Activated CD4-positive, alpha-beta T cell treated with anti-CD3 and anti-CD28 coated beads for 36 hours (primary cell): ENCODE data around the gene SMIM1. TPM values are rescaled to one million over a fixed set of nuclear protein-coding genes. Genes with fewer than 3 reads are reported as not detected.

ENCODE experiments used
- ATAC-seq: fragments of 200-7000 bp; cut with Tn5 transposase; one replicate; pipeline ENCODE4 v1.10.0; 2021; ENCODE audit warnings: mild to moderate bottlenecking, moderate library complexity
- CTCF ChIA-PET: fragments of 350-600 bp; sonication (Branson Sonifier 250); formaldehyde crosslinking; loops from one replicate; lab custom pipeline; 2021; ENCODE audit warnings: antibody characterized with exemption; lab: Charles Lee
- POLR2A ChIA-PET: fragments of 350-600 bp; sonication (Branson Sonifier 250); formaldehyde crosslinking; loops from one replicate; lab custom pipeline; 2021; ENCODE audit warnings: antibody characterized with exemption, inconsistent platforms; lab: Charles Lee
- DNase-seq: peaks from one replicate; pipeline ENCODE4 v3.0.0-alpha.2; 2020
- H3K27ac Mint-ChIP-seq: one replicate; pipeline ENCODE4 v1.8.0; 2021; ENCODE audit warnings: mixed read lengths
- H3K27me3 Mint-ChIP-seq: one replicate; pipeline ENCODE4 v1.8.0; 2021; ENCODE audit warnings: mixed read lengths
- H3K36me3 Mint-ChIP-seq: one replicate; pipeline ENCODE4 v1.8.0; 2021; ENCODE audit warnings: low read depth, mixed read lengths
- H3K4me1 Mint-ChIP-seq: one replicate; pipeline ENCODE4 v1.8.0; 2021; ENCODE audit warnings: mixed read lengths
- H3K4me3 Mint-ChIP-seq: one replicate; pipeline ENCODE4 v1.8.0; 2021; ENCODE audit warnings: mild to moderate bottlenecking, moderate library complexity, mixed read lengths
- H3K9me3 Mint-ChIP-seq: one replicate; pipeline ENCODE4 v1.8.0; 2021; ENCODE audit warnings: low read depth, mixed read lengths
- intact Hi-C, 2 experiments: fragments of 100-400 bp; cut with DNase I in 1 of 2; cut with micrococcal nuclease in 1 of 2; formaldehyde crosslinking; loops; one replicate each; pipeline versions ENCODE4 v1.14.2 to v1.15.1; 2022 to 2024; cut with DNase I, micrococcal nuclease
- total RNA-seq, 2 experiments: library from RNA; stranded (reverse); gene quantifications; one replicate each; pipeline ENCODE4 v1.2.3, GENCODE V29; 2021

The SMIM1 gene
- total RNA-seq, 2 experiments from 2014 or later: 3.0 to 4.2 TPM

DNA sequence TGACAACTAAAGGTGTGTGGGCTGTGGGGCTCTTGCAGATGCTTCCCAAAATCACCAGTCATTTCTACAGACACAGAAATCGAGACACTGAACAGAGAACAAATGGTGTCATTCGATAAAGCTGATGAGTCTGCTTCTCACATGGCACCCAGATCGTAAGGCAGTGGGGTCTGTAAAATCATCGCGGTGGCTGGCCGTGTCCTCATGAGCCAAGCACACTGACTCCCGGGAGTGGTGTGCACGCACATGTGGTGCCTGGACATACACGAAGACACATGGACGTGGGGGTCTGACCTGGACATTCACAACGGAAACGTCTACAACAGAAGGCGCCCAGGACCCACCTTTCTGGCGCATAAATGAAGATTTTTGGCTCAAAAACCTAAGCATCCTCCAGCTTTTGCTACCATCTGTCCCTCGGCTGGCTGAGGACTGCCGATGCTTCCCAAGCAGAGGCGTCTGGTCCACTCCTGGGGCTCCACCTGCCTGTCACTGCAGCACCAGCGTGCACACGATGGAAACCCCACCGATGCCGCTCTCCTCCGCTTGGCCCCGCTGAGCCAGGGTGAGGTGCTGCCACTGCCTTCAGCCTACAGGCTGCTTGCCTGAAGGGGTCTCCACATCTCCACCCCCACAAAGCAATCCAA lies 6.8 kb downstream of the SMIM1 start:
- H3K4me1 Mint-ChIP-seq: peaks cover 3% of the 10 kb centered on the region
- no peak for ATAC-seq
- CTCF ChIA-PET: interaction anchor here (2.3 kb wide), 1 partner anchor 14 kb away, joined by 6 read pairs; no protein-coding TSS in a partner anchor

DNA sequence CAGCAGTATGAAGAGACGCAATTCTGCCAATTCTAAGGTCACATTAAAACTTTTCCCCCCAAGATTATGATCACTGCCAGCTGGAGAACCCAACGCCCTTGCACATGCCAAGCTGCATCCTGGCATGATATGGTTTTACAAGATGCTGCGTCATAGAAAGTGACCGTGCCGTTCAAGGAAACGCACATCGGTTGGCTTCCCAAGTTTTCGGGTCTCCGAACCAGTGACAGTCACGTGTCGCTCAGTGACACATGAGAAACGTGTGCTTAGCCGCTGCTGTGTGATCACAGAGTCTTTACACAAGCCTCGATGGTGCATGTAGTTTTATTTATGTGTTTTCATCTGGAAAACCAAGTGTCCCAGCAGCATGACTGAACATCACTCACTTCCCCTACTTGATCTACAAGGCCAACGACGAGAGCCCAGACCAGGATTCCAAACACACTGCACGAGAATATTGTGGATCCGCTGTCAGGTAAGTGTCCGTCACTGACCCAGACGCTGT lies 7.4 kb downstream of the SMIM1 start:
- POLR2A ChIA-PET: no interaction called here
- no peak for ATAC-seq
- CTCF ChIA-PET: no interaction called here
- H3K4me1 Mint-ChIP-seq: peaks cover 3% of the 10 kb centered on the region
- no peaks in the 10 kb centered on the region for H3K9me3 Mint-ChIP-seq
- H3K4me3 Mint-ChIP-seq: no peak overlapping the region
- no peaks in the 10 kb centered on the region for H3K27me3 Mint-ChIP-seq
- DNase-seq: no peak
- H3K36me3 Mint-ChIP-seq: peaks cover 35% of the 10 kb centered on the region
- H3K27ac Mint-ChIP-seq: peak overlapping the region; percentile 32
- intact Hi-C loops: loop anchor here in 1 of 2 experiments (10.0 kb wide), 1 partner anchor 1135 kb away; no protein-coding TSS in a partner anchor

More for the DNA sequence above, 6.8 kb downstream of the SMIM1 start:
- POLR2A ChIA-PET: no interaction called here
- Mint-ChIP-seq H3K9me3 (no peaks in the 10 kb centered on the region), H3K27ac (no peak overlapping the region), H3K4me3 (no peak overlapping the region), H3K36me3 (peaks cover 32% of the 10 kb centered on the region), H3K27me3 (no peaks in the 10 kb centered on the region)
- intact Hi-C loops: loop anchor here in 1 of 2 experiments (10.0 kb wide), 1 partner anchor 1135 kb away; no protein-coding TSS in a partner anchor
- DNase-seq: no peak

DNA sequence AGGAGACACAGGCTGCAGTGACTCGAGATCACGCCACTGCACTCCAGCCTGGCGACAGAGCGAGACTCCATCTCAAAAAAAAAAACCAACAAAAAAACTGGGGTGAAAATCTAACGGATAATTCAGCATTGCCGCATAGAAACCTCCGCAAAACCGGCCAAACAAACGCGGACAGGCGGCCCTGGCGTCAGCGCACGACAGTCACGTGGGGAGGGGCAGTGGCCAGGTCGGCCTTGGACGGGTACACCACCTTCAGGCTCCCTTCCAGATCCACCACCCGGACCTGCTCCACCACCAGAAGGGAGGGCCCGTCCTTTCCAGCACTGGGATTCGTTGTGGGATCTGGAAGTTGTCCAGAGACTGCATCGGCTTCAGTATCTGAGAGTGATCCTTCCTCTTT lies 8.4 kb downstream of the SMIM1 start:
- intact Hi-C loops: no loop called here
- H3K36me3 Mint-ChIP-seq: peaks cover 41% of the 10 kb centered on the region
- DNase-seq (no peak), ATAC-seq (no peak)
- ChIA-PET CTCF (no interaction called here), POLR2A (no interaction called here)
- no peak overlapping the region for H3K4me3 Mint-ChIP-seq
- H3K27me3 Mint-ChIP-seq: no peaks in the 10 kb centered on the region
- peaks cover under 1% of the 10 kb centered on the region for H3K4me1 Mint-ChIP-seq
- H3K27ac Mint-ChIP-seq: no peak overlapping the region
- no peaks in the 10 kb centered on the region for H3K9me3 Mint-ChIP-seq

DNA sequence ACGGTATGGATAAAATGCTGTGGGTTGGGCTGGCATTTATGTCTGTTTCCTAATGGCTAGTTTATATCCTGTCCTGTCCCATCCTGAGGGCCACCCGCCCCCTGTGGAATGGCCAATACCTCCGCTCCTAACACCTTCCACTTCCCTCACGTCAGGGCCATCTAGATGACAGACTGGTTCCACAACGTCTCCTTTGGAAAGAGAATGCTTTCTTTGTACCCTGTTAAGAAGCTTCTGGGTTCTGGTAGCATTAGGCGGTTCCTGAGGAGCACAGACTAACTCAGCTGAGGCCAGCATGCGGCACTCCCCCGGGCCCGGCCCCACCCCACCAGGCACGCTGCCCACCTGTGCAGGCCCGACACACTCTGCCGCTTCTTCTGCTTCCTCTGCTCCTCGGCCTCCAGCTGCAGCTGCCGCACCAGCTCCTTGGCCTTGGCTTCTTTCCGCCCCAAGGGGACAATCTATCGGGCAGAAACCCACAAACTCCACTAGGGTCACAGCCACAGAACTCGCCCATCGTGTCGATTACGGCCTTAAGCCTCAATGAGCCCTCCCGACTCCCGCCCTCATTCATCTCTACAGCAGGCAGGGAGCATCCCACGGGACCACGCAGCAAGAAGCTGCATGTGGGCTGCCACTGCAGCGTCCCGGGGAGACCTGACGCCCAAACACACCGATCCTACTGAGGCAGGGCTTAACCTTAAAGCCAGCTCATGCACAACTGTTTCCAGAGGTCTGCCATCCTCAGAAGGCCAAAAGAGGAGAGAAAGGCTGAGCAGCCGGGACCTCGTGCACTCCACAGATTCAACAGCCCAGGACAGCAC lies 11.3 kb downstream of the SMIM1 start:
- ChIA-PET CTCF (no interaction called here), POLR2A (no interaction called here)
- peaks cover 47% of the 10 kb centered on the region for H3K36me3 Mint-ChIP-seq
- no peak for DNase-seq
- H3K27me3 Mint-ChIP-seq: no peaks in the 10 kb centered on the region
- no peak overlapping the region for H3K4me3 Mint-ChIP-seq
- no peaks in the 10 kb centered on the region for H3K9me3 Mint-ChIP-seq
- intact Hi-C loops: no loop called here
- peaks cover 7% of the 10 kb centered on the region for H3K4me1 Mint-ChIP-seq
- no peak for ATAC-seq
- H3K27ac Mint-ChIP-seq: no peak overlapping the region

DNA sequence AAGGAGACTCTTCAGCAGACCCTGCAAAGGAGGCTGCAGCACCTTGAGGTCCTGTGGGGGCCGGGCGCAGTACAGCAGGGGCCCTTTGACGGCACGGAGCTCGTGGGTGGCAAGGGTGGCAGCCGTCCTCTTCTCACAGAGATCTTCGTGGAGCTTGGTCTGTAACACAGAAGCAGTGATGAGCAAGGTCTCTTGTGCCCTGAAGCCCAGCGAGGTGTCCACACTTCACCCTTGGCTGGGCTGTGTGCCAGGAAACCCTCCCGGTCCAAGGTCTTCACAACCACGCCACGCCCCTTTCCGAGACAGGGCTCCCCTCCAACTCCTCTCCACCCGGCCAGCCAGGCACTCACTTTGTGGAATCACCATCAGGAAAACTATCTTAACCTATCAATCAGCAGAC lies 12.5 kb downstream of the SMIM1 start:
- ChIA-PET CTCF (interaction anchor here (0.6 to 1.4 kb wide), 3 partner anchors 9 to 314 kb away, joined by 3 to 7 read pairs (median 4); partner anchors contain the start of gene LRRC47), POLR2A (no interaction called here)
- intact Hi-C loops: no loop called here
- Mint-ChIP-seq H3K9me3 (no peaks in the 10 kb centered on the region), H3K4me3 (no peak overlapping the region), H3K27me3 (no peaks in the 10 kb centered on the region), H3K36me3 (peaks cover 43% of the 10 kb centered on the region), H3K27ac (no peak overlapping the region), H3K4me1 (peaks cover 9% of the 10 kb centered on the region)
- ATAC-seq: no peak
- no peak for DNase-seq

DNA sequence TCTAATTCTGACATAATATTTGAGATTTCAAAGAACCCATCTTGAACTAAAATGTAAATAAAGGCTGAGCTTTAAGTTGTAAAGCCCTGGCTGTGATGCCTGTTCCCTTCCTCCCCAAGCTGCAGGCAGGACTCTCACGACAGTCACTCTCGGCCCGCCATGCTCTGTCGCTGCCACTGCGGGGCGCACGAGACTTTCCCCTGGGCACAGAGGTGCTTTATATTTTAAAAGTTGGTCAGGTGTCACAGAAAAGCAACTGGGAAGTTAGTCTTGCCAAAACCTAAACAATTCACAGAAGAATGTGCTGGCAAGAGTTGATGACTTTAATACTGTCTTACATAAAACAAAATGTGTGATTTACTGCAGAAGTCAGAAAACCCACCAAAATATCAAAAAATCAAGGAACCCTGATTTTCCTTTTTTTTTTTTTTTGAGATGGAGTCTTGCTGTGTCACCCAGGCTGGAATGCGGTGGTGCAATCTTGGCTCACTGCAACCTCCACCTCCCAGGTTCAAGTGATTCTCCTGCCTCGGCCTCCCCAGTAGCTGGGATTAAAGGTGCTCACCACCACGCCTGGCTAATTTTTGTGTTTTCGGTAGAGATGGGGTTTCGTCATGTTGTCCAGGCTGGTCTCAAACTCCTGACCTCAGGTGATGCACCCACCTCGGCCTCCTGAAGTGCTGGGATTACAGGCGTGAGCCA lies 13.1 kb downstream of the SMIM1 start:
- H3K27ac Mint-ChIP-seq: no peak overlapping the region
- H3K4me1 Mint-ChIP-seq: peaks cover 9% of the 10 kb centered on the region
- POLR2A ChIA-PET: no interaction called here
- CTCF ChIA-PET: interaction anchor here (1.2 to 1.4 kb wide), 3 partner anchors 8 to 11 kb away, joined by 3 to 7 read pairs (median 3); partner anchors contain the start of gene LRRC47
- intact Hi-C loops: no loop called here
- H3K9me3 Mint-ChIP-seq: no peaks in the 10 kb centered on the region
- H3K27me3 Mint-ChIP-seq: no peaks in the 10 kb centered on the region
- peaks cover 38% of the 10 kb centered on the region for H3K36me3 Mint-ChIP-seq
- ATAC-seq: no peak
- DNase-seq: peak; percentile 47
- H3K4me3 Mint-ChIP-seq: no peak overlapping the region

DNA sequence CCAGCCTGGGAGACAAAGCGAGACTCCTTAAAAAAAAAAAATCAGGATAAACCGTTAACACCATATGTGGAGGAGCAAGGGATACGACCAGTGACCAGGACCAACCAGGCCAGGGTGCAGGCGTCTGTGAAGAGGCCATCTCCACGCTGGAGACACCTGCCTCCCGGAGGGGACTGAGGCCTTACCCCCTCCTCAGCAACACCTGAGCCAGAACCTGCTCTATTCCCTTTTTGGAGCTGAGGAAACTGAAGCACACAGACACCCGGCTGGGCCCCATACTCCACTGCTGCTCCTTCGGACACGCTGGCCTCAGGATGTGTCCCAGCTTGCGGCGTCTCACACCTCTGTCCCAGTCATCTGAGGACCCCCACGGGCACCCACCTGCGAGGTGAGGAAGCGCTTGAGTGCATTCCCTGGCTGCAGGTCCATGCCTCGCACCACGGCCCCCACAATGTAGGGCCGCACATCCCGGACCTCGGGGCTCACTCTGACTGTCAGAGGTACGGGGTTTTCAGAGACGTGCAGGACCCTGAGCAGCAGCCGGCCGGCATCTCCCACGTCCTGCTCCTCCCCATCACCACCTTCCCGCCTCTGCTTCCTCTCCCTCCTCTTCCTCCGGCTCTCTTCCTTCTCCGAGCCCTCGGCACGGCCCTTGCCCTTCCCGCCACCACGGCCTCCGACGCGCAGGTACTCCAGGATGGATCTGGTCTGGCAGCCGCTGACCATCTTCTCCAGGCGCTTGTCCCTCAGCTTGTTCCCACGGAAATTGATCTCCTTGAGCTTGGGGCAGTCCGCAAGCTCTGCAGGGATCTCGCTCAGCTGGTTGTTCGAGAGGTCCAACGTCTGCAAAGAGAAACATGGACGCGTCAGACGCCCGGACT lies 14.2 kb downstream of the SMIM1 start:
- H3K4me3 Mint-ChIP-seq: no peak overlapping the region
- intact Hi-C loops: no loop called here
- DNase-seq: no peak
- H3K27ac Mint-ChIP-seq: no peak overlapping the region
- peaks cover 33% of the 10 kb centered on the region for H3K36me3 Mint-ChIP-seq
- ChIA-PET CTCF (interaction anchor here (0.7 to 1.2 kb wide), 3 partner anchors 9 to 100 kb away, joined by 3 to 5 read pairs (median 4); no protein-coding TSS in a partner anchor), POLR2A (interaction anchor here (0.7 kb wide), 1 partner anchor 15 kb away, joined by 3 read pairs; no protein-coding TSS in a partner anchor)
- H3K9me3 Mint-ChIP-seq: no peaks in the 10 kb centered on the region
- H3K4me1 Mint-ChIP-seq: peaks cover 9% of the 10 kb centered on the region
- no peak for ATAC-seq
- no peaks in the 10 kb centered on the region for H3K27me3 Mint-ChIP-seq

DNA sequence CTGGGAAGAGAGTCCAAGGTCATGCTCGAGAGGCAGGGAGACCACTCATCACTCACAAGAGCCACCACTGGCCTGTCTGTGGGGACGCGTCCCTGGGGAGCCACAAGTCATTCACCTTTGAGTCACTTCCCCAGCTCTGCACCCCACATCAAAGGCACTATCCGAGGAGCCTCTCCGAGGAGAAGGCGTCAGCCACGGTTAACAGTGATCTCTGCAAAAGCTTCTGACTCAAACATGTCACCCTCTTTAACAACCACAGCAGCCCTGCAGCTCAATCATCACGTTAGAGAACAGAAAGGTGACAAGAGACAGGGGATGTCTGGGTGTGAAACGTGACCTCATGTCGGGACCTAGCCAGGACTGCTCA lies 14.8 kb downstream of the SMIM1 start:
- ATAC-seq (peak; percentile 87), DNase-seq (peak; percentile 69)
- POLR2A ChIA-PET: interaction anchor here (0.7 kb wide), 1 partner anchor 14 kb away, joined by 3 read pairs; no protein-coding TSS in a partner anchor
- peaks cover 31% of the 10 kb centered on the region for H3K36me3 Mint-ChIP-seq
- H3K9me3 Mint-ChIP-seq: no peaks in the 10 kb centered on the region
- H3K4me3 Mint-ChIP-seq: no peak overlapping the region
- H3K27ac Mint-ChIP-seq: no peak overlapping the region
- intact Hi-C loops: no loop called here
- peaks cover 12% of the 10 kb centered on the region for H3K4me1 Mint-ChIP-seq
- no peaks in the 10 kb centered on the region for H3K27me3 Mint-ChIP-seq
- CTCF ChIA-PET: interaction anchor here (1.0 kb wide), 1 partner anchor 38 kb away, joined by 4 read pairs; no protein-coding TSS in a partner anchor

DNA sequence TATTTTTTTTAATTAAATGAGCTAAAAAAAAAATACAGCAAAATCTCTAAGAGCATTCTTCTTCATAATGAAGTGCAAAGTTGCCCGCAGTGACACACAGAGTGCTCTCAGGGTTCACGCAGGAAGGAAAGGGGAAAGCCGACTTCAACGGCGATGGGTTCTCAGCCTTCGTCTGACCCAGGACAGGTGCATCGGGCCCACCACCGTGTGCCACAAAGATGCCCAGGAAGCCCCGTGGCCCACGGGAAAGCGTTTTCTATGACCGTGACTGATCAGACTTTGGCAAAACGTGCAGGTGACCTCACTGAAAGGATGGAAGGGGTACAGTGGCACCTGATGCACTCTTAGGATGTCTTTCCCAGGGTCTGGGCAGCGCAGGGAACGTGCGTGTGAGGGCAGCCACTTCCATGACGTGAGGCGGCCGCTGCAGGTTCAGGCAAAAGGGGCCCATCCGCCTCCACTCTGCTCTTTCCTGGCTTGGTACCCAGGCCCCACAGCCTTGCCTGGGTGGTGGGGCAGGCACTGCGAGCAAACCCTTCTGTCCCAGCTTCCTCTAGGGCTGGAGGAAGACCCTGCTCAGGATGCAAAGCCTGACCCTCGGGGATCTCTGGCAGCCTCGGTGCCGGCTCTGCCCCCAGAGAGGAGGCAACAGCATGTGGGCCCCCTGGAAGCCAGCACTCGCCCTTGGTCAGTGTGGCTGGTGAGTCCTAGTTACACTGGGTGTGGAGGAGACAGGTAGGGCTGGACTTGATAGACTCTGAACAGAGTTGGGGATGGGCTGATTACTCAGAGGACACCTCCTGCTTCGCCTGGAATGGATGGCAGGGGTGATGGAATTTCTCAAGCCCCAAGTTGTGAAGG lies 15.4 kb downstream of the SMIM1 start:
- POLR2A ChIA-PET: interaction anchor here (0.7 kb wide), 1 partner anchor 13 kb away, joined by 3 read pairs; no protein-coding TSS in a partner anchor

More for the DNA sequence above, 15.4 kb downstream of the SMIM1 start:
- Mint-ChIP-seq H3K9me3 (no peaks in the 10 kb centered on the region), H3K27ac (no peak overlapping the region), H3K27me3 (no peaks in the 10 kb centered on the region), H3K4me3 (no peak overlapping the region), H3K4me1 (peaks cover 15% of the 10 kb centered on the region), H3K36me3 (peaks cover 29% of the 10 kb centered on the region)
- DNase-seq: no peak
- CTCF ChIA-PET: interaction anchor here (1.0 kb wide), 1 partner anchor 39 kb away, joined by 4 read pairs; no protein-coding TSS in a partner anchor
- ATAC-seq: no peak
- intact Hi-C loops: no loop called here
